Heart left ventricle (tissue), 13 donors: Measurements from ENCODE around the gene CHCHD3.

Experiments
- POLR2A ChIP-seq, 2 donors: fragments of 450-650 bp; IDR thresholded peaks; one replicate each; pipeline ENCODE4 v1.6.1; 2017; ENCODE audit warnings: antibody characterized with exemption in 2 of 2, mild to moderate bottlenecking in 2 of 2, moderate library complexity in 2 of 2
- TF ChIP-seq, protein P1 (sequence below), 12 donors: fragments of 200-600 bp; sonication (generic) in 4 of 12; IDR thresholded peaks; one replicate each; pipeline versions ENCODE4 v1.5.0 to v1.8.0; 2018 to 2022; ENCODE audit warnings: antibody characterized with exemption in 12 of 12, mild to moderate bottlenecking in 5 of 12
- donor health status: ischemic (EF 13 %, LVEDD 7.1; RV severe dilation, severe dysfunction).
- donor health status: DM: no; HTN: yes; CAD: no.
- donor health status: DM: no; HTN: no; CAD: no.
- donor health status: ischemic (EF 25% LVEDD 6.9; RV normal size, moderate dysfunction).
- donor health status: ischemic (EF 25% LVEDD 5.7; RV mildly dilated, moderate dysfunction).
- donor health status: ischemic (EF 35%, LVEDD 5.7; RV mildly dilated, moderate dysfunction).
- donor health status: nonischemic (EF 11% LVEDD 7.7; RV severe dilation, severe dysfunction).
- donor health status: DM: yes; HTN: yes; CAD: no.
- donor health status: PGD.
- donor health status: ischemic (EF 29% LVEDD 5.4; RV normal size, mild dysfunction).
- donor health status: nonischemic (EF 23%, LVEDD 6.1; RV moderate dilation, normal function).

DNA sequence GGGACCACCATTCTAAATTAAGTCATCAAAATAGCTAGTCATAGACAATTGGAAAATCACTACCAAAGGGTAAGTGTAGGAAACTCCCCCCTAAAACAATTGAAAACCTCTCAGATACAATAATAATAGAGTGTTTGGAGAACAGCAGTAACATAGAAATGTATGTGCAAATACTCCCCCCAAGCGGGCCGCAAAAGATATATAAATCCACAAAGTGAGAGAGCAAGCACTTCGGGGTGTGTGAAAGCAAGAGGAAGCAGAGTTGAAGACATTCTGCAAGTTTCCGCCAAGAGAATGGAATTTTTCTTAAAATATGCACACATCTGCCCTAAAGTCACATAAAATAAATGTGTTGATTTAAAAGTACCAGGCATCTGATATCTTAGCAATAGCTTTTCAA lies 33.3 kb downstream of the CHCHD3 start:
- TF ChIP-seq, protein P1, sequence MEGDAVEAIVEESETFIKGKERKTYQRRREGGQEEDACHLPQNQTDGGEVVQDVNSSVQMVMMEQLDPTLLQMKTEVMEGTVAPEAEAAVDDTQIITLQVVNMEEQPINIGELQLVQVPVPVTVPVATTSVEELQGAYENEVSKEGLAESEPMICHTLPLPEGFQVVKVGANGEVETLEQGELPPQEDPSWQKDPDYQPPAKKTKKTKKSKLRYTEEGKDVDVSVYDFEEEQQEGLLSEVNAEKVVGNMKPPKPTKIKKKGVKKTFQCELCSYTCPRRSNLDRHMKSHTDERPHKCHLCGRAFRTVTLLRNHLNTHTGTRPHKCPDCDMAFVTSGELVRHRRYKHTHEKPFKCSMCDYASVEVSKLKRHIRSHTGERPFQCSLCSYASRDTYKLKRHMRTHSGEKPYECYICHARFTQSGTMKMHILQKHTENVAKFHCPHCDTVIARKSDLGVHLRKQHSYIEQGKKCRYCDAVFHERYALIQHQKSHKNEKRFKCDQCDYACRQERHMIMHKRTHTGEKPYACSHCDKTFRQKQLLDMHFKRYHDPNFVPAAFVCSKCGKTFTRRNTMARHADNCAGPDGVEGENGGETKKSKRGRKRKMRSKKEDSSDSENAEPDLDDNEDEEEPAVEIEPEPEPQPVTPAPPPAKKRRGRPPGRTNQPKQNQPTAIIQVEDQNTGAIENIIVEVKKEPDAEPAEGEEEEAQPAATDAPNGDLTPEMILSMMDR (IDR thresholded peaks at IDR 0.05), result no peak
- TF ChIP-seq POLR2A (IDR thresholded peaks at IDR 0.05), result no peak
